Naive thymus-derived CD4-positive, alpha-beta T cell (primary cell): ENCODE measurements around the gene ESPNL. TPM values are rescaled to one million over a fixed set of nuclear protein-coding genes. Genes with fewer than 3 reads are reported as not detected.
"Not testable (repeated sequence)": the region's sequence is repeated elsewhere in the genome, so short reads cannot be mapped to it uniquely, and the experiment has no call there.

Experiments used
- ATAC-seq: fragments of 150-1000 bp; cut with Tn5 transposase; 2 replicates; pipeline ENCODE4 v1.10.0; 2021; ENCODE audit warnings: mild to moderate bottlenecking, moderate library complexity
- CTCF ChIA-PET: fragments of 350-600 bp; sonication (Branson Sonifier 250); formaldehyde crosslinking; loops from one replicate; lab custom pipeline; 2021; ENCODE audit warnings: antibody characterized with exemption; lab: Charles Lee
- POLR2A ChIA-PET: fragments of 350-600 bp; sonication (Branson Sonifier 250); formaldehyde crosslinking; loops from one replicate; lab custom pipeline; 2021; ENCODE audit warnings: antibody characterized with exemption, inconsistent platforms; lab: Charles Lee
- DNase-seq, 9 donors: peaks; one replicate each; pipeline versions ENCODE4 v3.0.0 to v3.0.0-alpha.2; 2020 to 2022; ENCODE audit warnings: mixed read lengths in 1 of 9
- H3K27ac ChIP-seq: one replicate; pipeline ENCODE4 v1.7.0; 2013; ENCODE audit warnings: mild to moderate bottlenecking, low read depth, low read length, moderate library complexity
- H3K27me3 ChIP-seq, 2 donors: one replicate each; pipeline ENCODE4 v1.7.0; 2013; ENCODE audit warnings: low read length in 2 of 2, mild to moderate bottlenecking in 2 of 2, moderate library complexity in 2 of 2; ENCODE audit not compliant: control insufficient read depth in 2 of 2, insufficient read depth in 2 of 2
- H3K36me3 ChIP-seq, 3 experiments: 1 replicate in 2 of 3; 2 replicates in 1 of 3; pipeline ENCODE4 v1.7.0; 2013; ENCODE audit warnings: low read length in 3 of 3, mild to moderate bottlenecking in 3 of 3, moderate library complexity in 1 of 3; ENCODE audit not compliant: insufficient read depth in 3 of 3, control insufficient read depth in 2 of 3
- H3K4me1 ChIP-seq, 2 donors: one replicate each; pipeline ENCODE4 v1.7.0; 2013; ENCODE audit warnings: low read length in 2 of 2, mild to moderate bottlenecking in 2 of 2, moderate library complexity in 1 of 2; ENCODE audit not compliant: control insufficient read depth in 2 of 2, insufficient read depth in 2 of 2
- H3K4me3 ChIP-seq: 2 replicates; pipeline ENCODE4 v1.7.0; 2013; ENCODE audit warnings: mild to moderate bottlenecking, low read length
- H3K9me3 ChIP-seq, 3 experiments: 1 replicate in 2 of 3; 2 replicates in 1 of 3; pipeline ENCODE4 v1.7.0; 2013; ENCODE audit warnings: low read length in 3 of 3; ENCODE audit not compliant: control insufficient read depth in 2 of 3
- H3K27ac Mint-ChIP-seq, 9 donors: one replicate each; pipeline ENCODE4 v1.8.0; 2020 to 2022; ENCODE audit warnings: mixed read lengths in 9 of 9, mild to moderate bottlenecking in 8 of 9, moderate library complexity in 5 of 9, inconsistent platforms in 2 of 9
- H3K27me3 Mint-ChIP-seq, 5 donors: one replicate each; pipeline ENCODE4 v1.8.0; 2021 to 2022; ENCODE audit warnings: mixed read lengths in 5 of 5, mild to moderate bottlenecking in 1 of 5
- H3K36me3 Mint-ChIP-seq, 5 donors: one replicate each; pipeline ENCODE4 v1.8.0; 2020 to 2022; ENCODE audit warnings: mixed read lengths in 5 of 5, mild to moderate bottlenecking in 3 of 5, inconsistent platforms in 1 of 5
- H3K4me1 Mint-ChIP-seq, 7 donors: one replicate each; pipeline ENCODE4 v1.8.0; 2020 to 2022; ENCODE audit warnings: mixed read lengths in 7 of 7, mild to moderate bottlenecking in 3 of 7, inconsistent platforms in 1 of 7
- H3K4me3 Mint-ChIP-seq, 10 donors: one replicate each; pipeline ENCODE4 v1.8.0; 2020 to 2022; ENCODE audit warnings: mild to moderate bottlenecking in 10 of 10, mixed read lengths in 10 of 10, moderate library complexity in 6 of 10, inconsistent platforms in 2 of 10
- H3K9me3 Mint-ChIP-seq, 11 donors: one replicate each; pipeline ENCODE4 v1.8.0; 2020 to 2022; ENCODE audit warnings: mixed read lengths in 11 of 11, mild to moderate bottlenecking in 4 of 11, inconsistent platforms in 1 of 11, moderate library complexity in 1 of 11
- intact Hi-C, 2 donors: fragments of 100-400 bp; cut with micrococcal nuclease; formaldehyde crosslinking; loops; one replicate each; pipeline ENCODE4 v1.15.1; 2023
- polyA plus RNA-seq, 2 donors: library from polyadenylated mRNA; unstranded; fragments of 300-500 nt; fragmentation: Illumina TruSeq; gene quantifications; one replicate each; pipeline ENCODE4 v1.2.3, GENCODE V29; 2021
- total RNA-seq, 6 experiments: library from RNA in 5 of 6; stranded (reverse) in 5 of 6; gene quantifications; 1 replicate in 5 of 6; 2 replicates in 1 of 6; pipeline ENCODE4 v1.2.3 and lab custom pipeline; 2021 to 2026

Gene ESPNL
- total and polyA plus RNA-seq, 7 experiments from 2014 or later: 0.07 to 0.35 (median 0.31) TPM; not detected in 3

GRCh38 chr2:238113611-238114010, 13.5 kb downstream of the ESPNL start:
- no peak for ATAC-seq
- no peak overlapping the region for H3K4me3 Mint-ChIP-seq

GRCh38 chr2:238114331-238114841, 14.2 kb downstream of the ESPNL start:
- Histone ChIP-seq H3K4me3 (no peak overlapping the region), H3K27me3 (no peaks in the 10 kb centered on the region), H3K36me3 (no peaks in the 10 kb centered on the region), H3K4me1 (no peaks in the 10 kb centered on the region), H3K9me3 (peaks cover 0 to 4% (median 0%) of the 10 kb centered on the region in 3 experiments), H3K27ac (no peak overlapping the region)
- Mint-ChIP-seq H3K27ac (no peak overlapping the region), H3K36me3 (peaks cover 0 to 11% (median 5%) of the 10 kb centered on the region in 5 donors), H3K27me3 (peaks cover 0 to 14% (median 6%) of the 10 kb centered on the region in 5 donors), H3K4me1 (peaks cover 0 to 4% (median 2%) of the 10 kb centered on the region in 7 donors), H3K4me3 (no peak overlapping the region), H3K9me3 (peaks cover 0 to 24% (median 10%) of the 10 kb centered on the region in 11 donors)
- ChIA-PET POLR2A (no interaction called here), CTCF (no interaction called here)
- intact Hi-C loops: no loop called here
- DNase-seq: no peak
- ATAC-seq: no peak

More at GRCh38 chr2:238113611-238114010, 13.5 kb downstream of the ESPNL start:
- Mint-ChIP-seq H3K36me3 (peaks cover 0 to 11% (median 5%) of the 10 kb centered on the region in 5 donors), H3K27me3 (peaks cover 0 to 10% (median 6%) of the 10 kb centered on the region in 5 donors), H3K27ac (no peak overlapping the region), H3K9me3 (peaks cover 0 to 24% (median 10%) of the 10 kb centered on the region in 11 donors), H3K4me1 (peaks cover 0 to 9% (median 6%) of the 10 kb centered on the region in 7 donors)
- DNase-seq: no peak
- Histone ChIP-seq H3K9me3 (peaks cover 0 to 4% (median 0%) of the 10 kb centered on the region in 3 experiments), H3K27ac (no peak overlapping the region), H3K4me3 (no peak overlapping the region), H3K27me3 (no peaks in the 10 kb centered on the region), H3K4me1 (no peaks in the 10 kb centered on the region), H3K36me3 (no peaks in the 10 kb centered on the region)
- intact Hi-C loops: no loop called here
- ChIA-PET CTCF (no interaction called here), POLR2A (no interaction called here)

- CTCF ChIA-PET: no interaction called here
- ATAC-seq: no peak
These were observed 14.9 kb downstream of the ESPNL start for GRCh38 chr2:238114851-238115660.

GRCh38 chr2:238115709-238116108, 15.6 kb downstream of the ESPNL start:
- H3K27ac Mint-ChIP-seq, H3K36me3 ChIP-seq, H3K4me1 Mint-ChIP-seq, H3K27me3 ChIP-seq, POLR2A ChIA-PET, H3K4me1 ChIP-seq, ATAC-seq, H3K4me3 ChIP-seq, intact Hi-C loops, H3K27ac ChIP-seq, H3K9me3 ChIP-seq, DNase-seq, H3K4me3 Mint-ChIP-seq, CTCF ChIA-PET: not testable (repeated sequence)
- Mint-ChIP-seq H3K27me3 (peaks cover 0 to 14% (median 6%) of the 10 kb centered on the region in 5 donors), H3K9me3 (peaks cover 0 to 24% (median 10%) of the 10 kb centered on the region in 11 donors), H3K36me3 (peaks cover 0 to 11% (median 5%) of the 10 kb centered on the region in 5 donors)

More at GRCh38 chr2:238114851-238115660, 14.9 kb downstream of the ESPNL start:
- Mint-ChIP-seq H3K9me3 (peaks cover 0 to 24% (median 10%) of the 10 kb centered on the region in 11 donors), H3K27ac (no peak overlapping the region), H3K27me3 (peaks cover 0 to 14% (median 6%) of the 10 kb centered on the region in 5 donors), H3K4me1 (no peaks in the 10 kb centered on the region), H3K36me3 (peaks cover 0 to 11% (median 5%) of the 10 kb centered on the region in 5 donors), H3K4me3 (no peak overlapping the region)
- H3K27me3 ChIP-seq: no peaks in the 10 kb centered on the region
- H3K4me1 ChIP-seq: no peaks in the 10 kb centered on the region
- POLR2A ChIA-PET: no interaction called here
- DNase-seq: no peak
- peaks cover 0 to 4% (median 0%) of the 10 kb centered on the region in 3 experiments for H3K9me3 ChIP-seq
- H3K4me3 ChIP-seq: no peak overlapping the region
- no peaks in the 10 kb centered on the region for H3K36me3 ChIP-seq
- H3K27ac ChIP-seq: no peak overlapping the region
- intact Hi-C loops: no loop called here

- Histone ChIP-seq H3K9me3 (peaks cover 0 to 4% (median 0%) of the 10 kb centered on the region in 3 experiments), H3K27ac (no peak overlapping the region), H3K4me1 (no peaks in the 10 kb centered on the region), H3K36me3 (no peaks in the 10 kb centered on the region), H3K4me3 (no peak overlapping the region), H3K27me3 (no peaks in the 10 kb centered on the region)
- Mint-ChIP-seq H3K9me3 (peaks cover 0 to 21% (median 10%) of the 10 kb centered on the region in 11 donors), H3K27me3 (peaks cover 0 to 14% (median 6%) of the 10 kb centered on the region in 5 donors), H3K36me3 (peaks cover 0 to 11% (median 5%) of the 10 kb centered on the region in 5 donors), H3K4me3 (no peak overlapping the region), H3K27ac (no peak overlapping the region), H3K4me1 (no peaks in the 10 kb centered on the region)
- DNase-seq (no peak), ATAC-seq (no peak)
- CTCF ChIA-PET: no interaction called here
- POLR2A ChIA-PET: no interaction called here
- intact Hi-C loops: no loop called here
These were observed 16.4 kb downstream of the ESPNL start for GRCh38 chr2:238116298-238117198.
